Esophagus muscularis mucosa (tissue), 4 donors: ENCODE data around the gene PARL. TPM values are rescaled to one million over a fixed set of nuclear protein-coding genes. Genes with fewer than 3 reads are reported as not detected.

Experiments used
- DNase-seq: peaks from one replicate; pipeline ENCODE4 v3.0.0-alpha.2; 2017; ENCODE audit errors: extremely low spot score
- H3K27ac ChIP-seq, 4 donors: fragments of 200-600 bp; sonication (generic); replicated peaks in 1 of 4; 1 replicate in 3 of 4; 2 replicates in 1 of 4; pipeline ENCODE4 v1.5.1; 2016 to 2019; ENCODE audit warnings: mild to moderate bottlenecking in 1 of 4
- H3K27me3 ChIP-seq, 4 donors: fragments of 200-600 bp; sonication (generic); one replicate each; pipeline versions ENCODE4 v1.5.1 to v1.6.0; 2016 to 2019
- H3K36me3 ChIP-seq, 4 donors: fragments of 200-600 bp; sonication (generic); one replicate each; pipeline ENCODE4 v1.5.1; 2016 to 2019
- H3K4me1 ChIP-seq, 4 donors: fragments of 200-600 bp; sonication (generic); one replicate each; pipeline ENCODE4 v1.5.1; 2016 to 2019
- H3K4me3 ChIP-seq, 4 donors: fragments of 200-600 bp; sonication (generic); 1 replicate in 2 of 4; 2 replicates in 2 of 4; pipeline ENCODE4 v1.5.1; 2016 to 2019; ENCODE audit warnings: mild to moderate bottlenecking in 4 of 4, moderate library complexity in 1 of 4
- H3K9me3 ChIP-seq, 4 donors: fragments of 200-600 bp; sonication (generic); 1 replicate in 3 of 4; 2 replicates in 1 of 4; pipeline ENCODE4 v1.5.1; 2016 to 2019
- EP300 ChIP-seq: sonication (generic); formaldehyde crosslinking; IDR thresholded peaks from one replicate; pipeline ENCODE4 v1.6.1; 2017; ENCODE audit warnings: antibody characterized with exemption
- POLR2A ChIP-seq: fragments of 450-650 bp; IDR thresholded peaks from one replicate; pipeline ENCODE4 v1.6.1; 2017; ENCODE audit warnings: antibody characterized with exemption, moderate library complexity, mild to moderate bottlenecking, low read depth
- POLR2AphosphoS5 ChIP-seq, 2 donors: sonication (generic); formaldehyde crosslinking; IDR thresholded peaks; one replicate each; pipeline ENCODE4 v1.6.1; 2017; ENCODE audit warnings: antibody characterized with exemption in 2 of 2
- WGBS: methylation state at CpG from one replicate; pipeline ENCODE4 v1.1.5; 2018; 5-methylcytosine and 5-hydroxymethylcytosine counted together
- intact Hi-C: fragments of 100-400 bp; cut with DNase I; formaldehyde crosslinking; loops from one replicate; pipeline ENCODE4 v1.15.1; 2023
- total RNA-seq, 4 donors: library from RNA; depleted of rRNA; stranded (reverse); fragments of >200 nt; gene quantifications; one replicate each; pipeline versions ENCODE4 v1.1.0 to v1.2.1, GENCODE V29; 2016
- TF ChIP-seq, protein P1 (sequence below), 3 experiments: fragments of 200-600 bp in 2 of 3; fragments of 450-650 bp in 1 of 3; sonication (generic) in 2 of 3; IDR thresholded peaks; one replicate each; pipeline ENCODE4 v1.5.1; 2017 to 2019; ENCODE audit warnings: antibody characterized with exemption in 3 of 3, mild to moderate bottlenecking in 2 of 3, moderate library complexity in 1 of 3

Gene PARL
- total RNA-seq, 4 donors from 2014 or later = 40.2 to 57.1 (median 51.2) TPM

GRCh38 chr3:183920416-183920815 lies 35.7 kb upstream of the PARL start:
- Histone ChIP-seq H3K27ac (no peak overlapping the region), H3K36me3 (peaks cover 45 to 61% (median 58%) of the 10 kb centered on the region in 4 donors), H3K9me3 (no peaks in the 10 kb centered on the region), H3K4me3 (no peak overlapping the region), H3K27me3 (no peaks in the 10 kb centered on the region), H3K4me1 (no peaks in the 10 kb centered on the region)
- TF ChIP-seq POLR2A (no peak), EP300 (no peak), POLR2AphosphoS5 (IDR thresholded peaks at IDR 0.05) (no peak)
- TF ChIP-seq, protein P1, sequence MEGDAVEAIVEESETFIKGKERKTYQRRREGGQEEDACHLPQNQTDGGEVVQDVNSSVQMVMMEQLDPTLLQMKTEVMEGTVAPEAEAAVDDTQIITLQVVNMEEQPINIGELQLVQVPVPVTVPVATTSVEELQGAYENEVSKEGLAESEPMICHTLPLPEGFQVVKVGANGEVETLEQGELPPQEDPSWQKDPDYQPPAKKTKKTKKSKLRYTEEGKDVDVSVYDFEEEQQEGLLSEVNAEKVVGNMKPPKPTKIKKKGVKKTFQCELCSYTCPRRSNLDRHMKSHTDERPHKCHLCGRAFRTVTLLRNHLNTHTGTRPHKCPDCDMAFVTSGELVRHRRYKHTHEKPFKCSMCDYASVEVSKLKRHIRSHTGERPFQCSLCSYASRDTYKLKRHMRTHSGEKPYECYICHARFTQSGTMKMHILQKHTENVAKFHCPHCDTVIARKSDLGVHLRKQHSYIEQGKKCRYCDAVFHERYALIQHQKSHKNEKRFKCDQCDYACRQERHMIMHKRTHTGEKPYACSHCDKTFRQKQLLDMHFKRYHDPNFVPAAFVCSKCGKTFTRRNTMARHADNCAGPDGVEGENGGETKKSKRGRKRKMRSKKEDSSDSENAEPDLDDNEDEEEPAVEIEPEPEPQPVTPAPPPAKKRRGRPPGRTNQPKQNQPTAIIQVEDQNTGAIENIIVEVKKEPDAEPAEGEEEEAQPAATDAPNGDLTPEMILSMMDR (IDR thresholded peaks at IDR 0.05) = no peak
- intact Hi-C loops = no loop called here
- WGBS = 84% methylated on average over 14 of the region's 14 CpGs
- DNase-seq = no peak

- DNase-seq = no peak
- intact Hi-C loops = no loop called here
- H3K4me1 ChIP-seq = no peaks in the 10 kb centered on the region
- H3K27me3 ChIP-seq = no peaks in the 10 kb centered on the region
- no peak for TF ChIP-seq POLR2A
- TF ChIP-seq EP300 = no peak
- TF ChIP-seq POLR2AphosphoS5 (IDR thresholded peaks at IDR 0.05) = no peak
- TF ChIP-seq, protein P1 (IDR thresholded peaks at IDR 0.05) = no peak
- 88% methylated on average over 2 of the region's 2 CpGs for WGBS
- peaks cover 30 to 38% (median 37%) of the 10 kb centered on the region in 4 donors for H3K36me3 ChIP-seq
- H3K9me3 ChIP-seq = no peaks in the 10 kb centered on the region
- no peak overlapping the region for H3K27ac ChIP-seq
- no peak overlapping the region for H3K4me3 ChIP-seq
Measured at GRCh38 chr3:183918178-183918577, 33.5 kb upstream of the PARL start.

- no peak for TF ChIP-seq EP300
- TF ChIP-seq POLR2A = no peak
- no peak for TF ChIP-seq POLR2AphosphoS5 (IDR thresholded peaks at IDR 0.05)
- TF ChIP-seq, protein P1 (IDR thresholded peaks at IDR 0.05) = no peak
- Histone ChIP-seq H3K36me3 (peaks cover 28 to 34% (median 33%) of the 10 kb centered on the region in 4 donors), H3K27ac (no peak overlapping the region), H3K9me3 (no peaks in the 10 kb centered on the region), H3K27me3 (no peaks in the 10 kb centered on the region), H3K4me1 (no peaks in the 10 kb centered on the region), H3K4me3 (no peak overlapping the region)
- WGBS = 100% methylated on average over 2 of the region's 4 CpGs
- DNase-seq = no peak
- intact Hi-C loops = no loop called here
Measured at GRCh38 chr3:183917776-183918175, 33.1 kb upstream of the PARL start.

GRCh38 chr3:183914856-183915255 lies 30.2 kb upstream of the PARL start:
- no peak overlapping the region for H3K4me3 ChIP-seq
- DNase-seq = no peak
- H3K9me3 ChIP-seq = no peaks in the 10 kb centered on the region
- intact Hi-C loops = no loop called here
- H3K4me1 ChIP-seq = no peaks in the 10 kb centered on the region
- H3K27ac ChIP-seq = no peak overlapping the region
- peaks cover 4 to 5% (median 4%) of the 10 kb centered on the region in 4 donors for H3K36me3 ChIP-seq
- peaks cover 0 to 4% (median 0%) of the 10 kb centered on the region in 4 donors for H3K27me3 ChIP-seq
- TF ChIP-seq, protein P1 (IDR thresholded peaks at IDR 0.05) = no peak
- TF ChIP-seq POLR2A = no peak
- no peak for TF ChIP-seq EP300
- no peak for TF ChIP-seq POLR2AphosphoS5 (IDR thresholded peaks at IDR 0.05)
- WGBS = 93% methylated on average over 5 of the region's 5 CpGs

- no peak for DNase-seq
- Histone ChIP-seq H3K9me3 (no peaks in the 10 kb centered on the region), H3K4me1 (no peaks in the 10 kb centered on the region), H3K4me3 (no peak overlapping the region), H3K36me3 (no peaks in the 10 kb centered on the region), H3K27ac (no peak overlapping the region), H3K27me3 (peaks cover 0 to 4% (median 0%) of the 10 kb centered on the region in 4 donors)
- TF ChIP-seq EP300 = no peak
- no peak for TF ChIP-seq POLR2AphosphoS5 (IDR thresholded peaks at IDR 0.05)
- TF ChIP-seq POLR2A = no peak
- TF ChIP-seq, protein P1 (IDR thresholded peaks at IDR 0.05) = no peak
- WGBS = 78% methylated on average over 9 of the region's 9 CpGs
- intact Hi-C loops = no loop called here
Measured at GRCh38 chr3:183913580-183913920, 28.9 kb upstream of the PARL start.
